Kidney epithelial cell (primary cell): Measurements from ENCODE around the gene WBP1L. TPM values are rescaled to one million over a fixed set of nuclear protein-coding genes. Genes with fewer than 3 reads are reported as not detected.
"Not testable (repeated sequence)": the region's sequence is repeated elsewhere in the genome, so short reads cannot be mapped to it uniquely, and the experiment has no call there.

Experiments used
- DNase-seq: peaks from one replicate; pipeline ENCODE4 v3.0.0-alpha.2; 2010; ENCODE audit warnings: low read depth
- H3K27me3 ChIP-seq: 2 replicates; pipeline ENCODE4 v1.6.0; 2011; ENCODE audit warnings: low read length; ENCODE audit not compliant: control insufficient read depth, insufficient read depth
- H3K36me3 ChIP-seq: 2 replicates; pipeline ENCODE4 v1.5.1; 2011; ENCODE audit warnings: low read length; ENCODE audit not compliant: control insufficient read depth, insufficient read depth
- H3K4me3 ChIP-seq: 2 replicates; pipeline ENCODE4 v1.5.1; 2011; ENCODE audit warnings: low read depth, mild to moderate bottlenecking, control low read depth, low read length
- total RNA-seq: library from RNA; depleted of rRNA; stranded (reverse); fragments of >200 nt; gene quantifications from 2 replicates; pipeline ENCODE4 v1.2.3, GENCODE V29; 2015
- TF ChIP-seq, protein P1 (sequence below): IDR thresholded peaks from 2 replicates; pipeline ENCODE4 v1.5.1; 2011; ENCODE audit warnings: mild to moderate bottlenecking, moderate library complexity, low read length, control low read depth, inconsistent platforms; ENCODE audit not compliant: insufficient read depth, poor library complexity, severe bottlenecking

WBP1L gene
- total RNA-seq, result 67.1 and 71.8 TPM in 2 replicates

DNA sequence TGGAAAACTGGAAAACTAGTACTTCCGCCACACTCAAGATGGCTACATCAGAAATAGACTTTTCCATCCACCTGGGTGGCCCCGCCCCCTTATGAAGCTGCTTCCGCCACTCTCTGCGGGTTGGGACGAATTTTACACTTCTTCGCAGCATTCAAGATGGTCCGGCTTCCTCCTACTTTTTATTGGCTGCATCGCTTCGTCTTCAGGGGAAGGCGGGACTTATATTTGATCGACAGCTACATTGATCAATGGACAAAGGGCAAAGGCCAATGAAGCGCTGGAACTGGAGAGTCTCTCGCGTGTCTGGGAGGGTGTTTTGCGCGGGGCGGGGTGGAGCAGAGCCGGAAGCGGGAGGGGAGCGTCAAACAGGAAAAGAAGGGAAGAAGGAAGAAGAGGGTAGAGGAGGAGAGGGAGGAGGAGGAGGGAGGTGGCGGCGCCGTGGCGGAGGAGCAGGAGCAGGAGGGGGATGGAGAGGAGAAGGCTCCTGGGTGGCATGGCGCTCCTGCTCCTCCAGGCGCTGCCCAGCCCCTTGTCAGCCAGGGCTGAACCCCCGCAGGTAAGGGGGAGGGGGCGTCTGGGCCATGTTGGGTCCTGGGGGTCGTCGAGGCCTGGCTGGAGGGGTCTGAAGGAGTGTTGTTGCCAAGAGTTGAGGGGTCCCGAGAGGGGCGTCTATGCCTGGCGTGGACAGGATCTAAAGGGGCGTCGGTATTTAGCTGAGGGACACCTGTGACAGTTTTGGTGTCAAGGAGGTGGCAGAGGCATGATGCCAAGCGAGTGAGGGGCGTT lies at the start of gene WBP1L:
Gene WBP1L, plus strand, starts transcription at position 361 of the 786 bp plus-strand sequence. Its CDS starts 106 bp downstream, at position 467.
- peak; percentile 97 for DNase-seq
- Histone ChIP-seq H3K36me3 (no peaks in the 10 kb centered on the region), H3K27me3 (no peaks in the 10 kb centered on the region), H3K4me3 (peak within 1 kb of the TSS; percentile 85)
- TF ChIP-seq, protein P1, sequence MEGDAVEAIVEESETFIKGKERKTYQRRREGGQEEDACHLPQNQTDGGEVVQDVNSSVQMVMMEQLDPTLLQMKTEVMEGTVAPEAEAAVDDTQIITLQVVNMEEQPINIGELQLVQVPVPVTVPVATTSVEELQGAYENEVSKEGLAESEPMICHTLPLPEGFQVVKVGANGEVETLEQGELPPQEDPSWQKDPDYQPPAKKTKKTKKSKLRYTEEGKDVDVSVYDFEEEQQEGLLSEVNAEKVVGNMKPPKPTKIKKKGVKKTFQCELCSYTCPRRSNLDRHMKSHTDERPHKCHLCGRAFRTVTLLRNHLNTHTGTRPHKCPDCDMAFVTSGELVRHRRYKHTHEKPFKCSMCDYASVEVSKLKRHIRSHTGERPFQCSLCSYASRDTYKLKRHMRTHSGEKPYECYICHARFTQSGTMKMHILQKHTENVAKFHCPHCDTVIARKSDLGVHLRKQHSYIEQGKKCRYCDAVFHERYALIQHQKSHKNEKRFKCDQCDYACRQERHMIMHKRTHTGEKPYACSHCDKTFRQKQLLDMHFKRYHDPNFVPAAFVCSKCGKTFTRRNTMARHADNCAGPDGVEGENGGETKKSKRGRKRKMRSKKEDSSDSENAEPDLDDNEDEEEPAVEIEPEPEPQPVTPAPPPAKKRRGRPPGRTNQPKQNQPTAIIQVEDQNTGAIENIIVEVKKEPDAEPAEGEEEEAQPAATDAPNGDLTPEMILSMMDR, result no peak

DNA sequence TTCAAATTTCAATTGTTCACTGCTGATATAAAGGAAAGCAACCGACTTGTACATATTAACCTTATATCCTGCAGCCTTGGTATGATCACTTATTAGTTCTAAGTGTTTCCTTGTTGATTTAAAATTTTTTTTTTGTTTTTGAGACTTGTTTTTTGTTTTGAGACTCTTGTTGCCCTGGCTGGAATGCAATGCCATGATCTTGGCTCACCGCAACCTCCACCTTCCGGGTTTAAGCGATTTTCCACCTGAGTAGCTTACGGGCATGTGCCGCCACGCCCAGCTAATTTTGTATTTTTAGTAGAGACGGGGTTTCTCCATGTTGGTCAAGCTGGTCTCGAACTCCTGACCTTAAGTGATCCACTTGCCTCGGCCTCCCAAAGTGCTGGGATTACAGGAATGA lies 48.3 kb upstream of the WBP1L start:
- not testable (repeated sequence) for DNase-seq, H3K4me3 ChIP-seq, H3K27me3 ChIP-seq, H3K36me3 ChIP-seq

DNA sequence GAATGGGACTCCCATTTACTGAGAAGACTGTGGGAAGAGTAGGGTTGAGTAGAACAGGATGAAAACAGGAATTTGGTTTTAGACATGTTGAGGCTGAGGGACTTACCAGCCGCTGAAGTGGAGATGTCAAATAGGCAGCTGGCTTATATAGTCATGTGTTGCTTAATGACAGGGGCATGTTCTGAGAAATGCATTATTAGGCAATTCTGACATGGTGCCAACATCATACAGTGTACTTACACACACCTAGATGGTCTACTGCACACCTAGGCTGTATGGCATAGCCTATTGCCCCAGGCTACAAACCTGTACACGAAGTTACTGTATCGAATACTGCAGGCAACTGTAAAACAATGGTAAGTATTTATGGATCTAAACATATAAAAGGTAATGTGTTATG lies 47.0 kb upstream of the WBP1L start:
- DNase-seq, result no peak
- TF ChIP-seq, protein P1, result no peak
- H3K4me3 ChIP-seq, result no peak overlapping the region
- H3K27me3 ChIP-seq, result no peaks in the 10 kb centered on the region
- no peaks in the 10 kb centered on the region for H3K36me3 ChIP-seq

DNA sequence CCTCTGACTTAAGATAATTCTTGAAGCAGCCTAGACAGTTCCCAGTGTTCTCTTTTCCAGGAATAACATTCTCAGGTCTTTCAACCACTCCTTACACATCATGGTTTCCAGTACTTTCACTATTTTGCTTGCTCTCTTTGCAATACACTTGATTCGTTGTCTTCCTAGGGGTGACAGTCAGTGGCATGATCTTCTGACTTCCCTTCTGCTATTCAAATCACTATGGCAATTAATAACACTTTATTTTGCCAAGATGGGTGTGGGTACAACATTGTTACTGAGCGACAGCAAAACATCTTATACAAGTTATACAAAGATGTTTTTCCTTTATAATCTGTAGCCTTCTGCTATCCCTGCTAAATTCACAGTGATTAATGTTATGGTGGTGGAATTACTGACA lies 44.9 kb upstream of the WBP1L start:
- no peaks in the 10 kb centered on the region for H3K27me3 ChIP-seq
- no peak for DNase-seq
- TF ChIP-seq, protein P1, result no peak
- H3K4me3 ChIP-seq, result no peak overlapping the region
- H3K36me3 ChIP-seq, result no peaks in the 10 kb centered on the region

DNA sequence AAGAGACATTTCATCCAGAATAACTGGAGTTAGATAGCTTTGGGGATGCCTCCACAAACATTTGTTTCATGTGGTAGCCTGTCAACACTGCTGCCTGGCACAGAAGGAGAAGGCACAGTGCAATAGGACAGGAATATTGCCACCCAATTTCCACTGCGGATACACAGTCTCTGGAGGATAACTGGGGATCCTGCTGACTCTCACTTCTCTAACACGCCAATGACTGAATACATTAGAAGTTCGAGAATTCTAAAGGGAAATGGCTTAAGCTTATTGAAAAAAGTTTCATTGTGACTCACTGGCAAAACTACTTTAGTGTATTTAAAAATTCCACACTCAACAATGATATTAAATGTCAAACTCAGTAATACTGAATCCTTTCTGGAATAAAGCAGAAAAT lies 42.5 kb upstream of the WBP1L start:
- no peak for DNase-seq
- TF ChIP-seq, protein P1, result no peak
- Histone ChIP-seq H3K4me3 (no peak overlapping the region), H3K27me3 (no peaks in the 10 kb centered on the region), H3K36me3 (no peaks in the 10 kb centered on the region)

DNA sequence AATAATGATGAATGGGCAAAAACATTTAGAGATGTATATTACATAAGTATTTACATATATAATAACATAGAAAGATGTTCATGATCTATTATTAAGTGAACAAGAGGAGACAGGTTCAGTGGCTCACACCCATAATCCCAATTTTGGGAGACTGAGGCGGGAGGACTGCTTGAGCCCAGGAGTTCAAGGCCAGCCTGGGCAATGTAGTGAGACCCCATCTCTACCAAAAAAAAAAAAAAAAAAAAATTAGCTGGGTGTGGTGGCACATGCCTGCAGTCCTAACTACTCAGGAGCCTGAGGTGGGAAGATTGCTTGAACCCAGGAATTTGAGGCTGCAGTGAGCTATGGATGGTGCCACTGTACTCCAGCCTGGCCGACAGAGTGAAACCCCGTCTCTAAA lies 42.0 kb upstream of the WBP1L start:
- Histone ChIP-seq H3K36me3 (no peaks in the 10 kb centered on the region), H3K27me3 (no peaks in the 10 kb centered on the region), H3K4me3 (no peak overlapping the region)
- TF ChIP-seq, protein P1, result no peak
- DNase-seq, result no peak
